C4-2B (cell line): Measurements from ENCODE around the gene SELENOF.

ENCODE experiments used
- CTCF ChIP-seq: fragments of 450-650 bp; conservative IDR thresholded peaks from 2 replicates; pipeline ENCODE4 v1.5.1; 2017; ENCODE audit warnings: mild to moderate bottlenecking
- ZFX ChIP-seq: fragments of 450-650 bp; IDR thresholded peaks from 2 replicates; pipeline ENCODE4 v1.6.1; 2017

GRCh38 chr1:86942743-86943142, 28.8 kb upstream of the SELENOF start:
- TF ChIP-seq CTCF (no peak), ZFX (no peak)
